ENCODE measurements around the gene KCNK3.

DNA sequence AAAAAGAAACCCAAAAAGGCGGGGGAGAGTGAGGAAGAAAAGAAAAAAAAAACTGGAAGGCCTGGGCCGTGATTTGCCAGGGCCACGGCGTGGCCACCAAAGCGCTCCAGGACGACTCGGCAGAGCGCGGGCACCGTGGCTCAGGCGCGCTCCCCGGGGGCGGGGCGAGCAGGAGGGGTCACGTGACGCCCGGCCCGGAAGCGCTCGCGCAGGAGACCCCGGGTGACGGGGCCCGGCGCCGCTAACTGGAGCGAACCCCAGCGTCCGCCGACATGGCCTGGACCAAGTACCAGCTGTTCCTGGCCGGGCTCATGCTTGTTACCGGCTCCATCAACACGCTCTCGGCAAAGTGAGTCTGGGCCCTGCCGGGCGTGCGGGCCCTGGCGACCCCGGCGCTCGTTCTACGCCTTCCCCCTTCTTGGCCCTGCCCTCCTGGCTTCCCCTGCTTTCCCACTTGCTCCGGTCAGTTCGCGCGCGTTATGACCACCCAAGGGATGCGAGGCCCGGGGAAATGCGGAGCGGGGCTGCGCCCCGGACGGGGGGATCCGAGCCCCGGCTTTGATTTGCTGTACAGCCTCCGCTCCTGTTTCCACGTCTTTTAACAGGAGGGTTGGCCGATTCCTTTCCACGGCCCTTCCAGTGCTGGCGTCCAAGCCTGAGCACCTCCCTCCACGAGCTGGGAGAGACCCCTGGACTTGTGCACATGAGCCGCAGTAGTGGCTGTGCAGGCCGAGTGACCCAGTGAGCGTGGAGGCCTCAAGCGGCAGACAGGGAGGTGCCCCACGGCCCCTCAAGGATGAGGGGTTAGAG is 71.8 kb downstream of the KCNK3 start, which contains the start of gene SLC35F6:
- TF ChIP-seq, protein P1, sequence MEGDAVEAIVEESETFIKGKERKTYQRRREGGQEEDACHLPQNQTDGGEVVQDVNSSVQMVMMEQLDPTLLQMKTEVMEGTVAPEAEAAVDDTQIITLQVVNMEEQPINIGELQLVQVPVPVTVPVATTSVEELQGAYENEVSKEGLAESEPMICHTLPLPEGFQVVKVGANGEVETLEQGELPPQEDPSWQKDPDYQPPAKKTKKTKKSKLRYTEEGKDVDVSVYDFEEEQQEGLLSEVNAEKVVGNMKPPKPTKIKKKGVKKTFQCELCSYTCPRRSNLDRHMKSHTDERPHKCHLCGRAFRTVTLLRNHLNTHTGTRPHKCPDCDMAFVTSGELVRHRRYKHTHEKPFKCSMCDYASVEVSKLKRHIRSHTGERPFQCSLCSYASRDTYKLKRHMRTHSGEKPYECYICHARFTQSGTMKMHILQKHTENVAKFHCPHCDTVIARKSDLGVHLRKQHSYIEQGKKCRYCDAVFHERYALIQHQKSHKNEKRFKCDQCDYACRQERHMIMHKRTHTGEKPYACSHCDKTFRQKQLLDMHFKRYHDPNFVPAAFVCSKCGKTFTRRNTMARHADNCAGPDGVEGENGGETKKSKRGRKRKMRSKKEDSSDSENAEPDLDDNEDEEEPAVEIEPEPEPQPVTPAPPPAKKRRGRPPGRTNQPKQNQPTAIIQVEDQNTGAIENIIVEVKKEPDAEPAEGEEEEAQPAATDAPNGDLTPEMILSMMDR (IDR thresholded peaks at IDR 0.05) = no peak
- TF ChIP-seq POLR2A (IDR thresholded peaks at IDR 0.05; ENCODE audit: low read depth) = peak; percentile 94
- peak; percentile 91 to 95 for TF ChIP-seq POLR2AphosphoS5 (IDR thresholded peaks at IDR 0.05)
